NT2/D1 (cell line): Measurements from ENCODE around the gene IL13RA1.

Experiments
- DNase-seq: peaks from one replicate; pipeline ENCODE4 v3.0.0-alpha.2; 2011; ENCODE audit warnings: low read depth, low spot score
- H3K27me3 ChIP-seq: 2 replicates; pipeline ENCODE4 v1.6.0; 2011; ENCODE audit warnings: mild to moderate bottlenecking; ENCODE audit not compliant: insufficient read length, insufficient read depth
- H3K36me3 ChIP-seq: 2 replicates; pipeline ENCODE4 v1.6.1; 2011; ENCODE audit warnings: mild to moderate bottlenecking, low read length, mixed read lengths; ENCODE audit not compliant: insufficient read depth, insufficient read length
- H3K4me1 ChIP-seq: 2 replicates; pipeline ENCODE4 v1.5.1; 2011; ENCODE audit not compliant: insufficient read depth, insufficient read length
- H3K4me3 ChIP-seq: 2 replicates; pipeline ENCODE4 v1.5.1; 2011; ENCODE audit warnings: low read depth; ENCODE audit not compliant: insufficient read length
- H3K9ac ChIP-seq: 2 replicates; pipeline ENCODE4 v1.6.0; 2011; ENCODE audit warnings: low read depth; ENCODE audit not compliant: insufficient read length
- H3K9me3 ChIP-seq: 2 replicates; pipeline ENCODE4 v1.5.1; 2011; ENCODE audit warnings: mild to moderate bottlenecking, low read length; ENCODE audit not compliant: insufficient read depth
- SUZ12 ChIP-seq: IDR thresholded peaks from 2 replicates; pipeline ENCODE4 v1.6.1; 2011; ENCODE audit not compliant: insufficient read length, insufficient read depth; ENCODE audit errors: extremely low read depth
- YY1 ChIP-seq: IDR thresholded peaks from 2 replicates; pipeline ENCODE4 v1.6.1; 2011; ENCODE audit not compliant: insufficient read length, insufficient read depth
- ZNF274 ChIP-seq: IDR thresholded peaks from 2 replicates; pipeline ENCODE4 v1.6.1; 2011; ENCODE audit warnings: mild to moderate bottlenecking, low read depth, low read length

IL13RA1 gene

DNA sequence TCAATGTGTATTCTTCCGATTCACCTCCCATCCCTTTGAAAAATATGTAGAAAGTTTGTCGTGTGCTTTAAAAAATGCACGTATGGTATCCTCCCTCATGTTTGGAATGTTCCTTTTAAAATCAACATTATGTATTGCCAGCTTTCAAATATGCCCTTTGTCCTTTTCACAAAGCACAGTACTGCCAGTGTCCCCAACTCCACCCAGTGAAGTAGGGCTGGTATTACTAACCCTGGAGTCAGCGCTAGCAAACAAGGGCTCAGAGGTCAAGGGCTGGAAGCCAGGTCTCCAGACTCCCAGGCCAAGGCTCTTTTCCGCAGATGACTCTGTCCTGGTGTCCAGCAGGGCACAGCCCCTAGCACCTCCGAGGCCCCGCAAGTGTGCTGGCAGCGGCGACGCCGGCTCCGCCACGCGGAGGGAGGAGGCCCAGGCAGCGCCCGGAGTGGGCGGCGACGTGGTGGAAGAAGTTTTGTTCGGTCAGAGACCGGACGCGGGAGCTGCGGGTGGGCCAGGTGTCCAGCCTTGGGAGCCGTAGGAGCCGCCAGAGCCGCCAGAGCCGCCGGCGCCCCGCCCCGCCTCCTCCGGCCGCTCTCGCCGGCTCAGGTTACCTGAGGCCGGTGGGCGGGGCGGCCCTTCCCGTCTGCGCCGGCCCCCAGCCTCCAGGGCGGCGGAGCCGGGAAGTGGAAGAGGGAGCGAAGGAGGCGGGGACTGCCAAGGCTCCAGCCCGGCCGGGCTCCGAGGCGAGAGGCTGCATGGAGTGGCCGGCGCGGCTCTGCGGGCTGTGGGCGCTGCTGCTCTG is at the start of gene IL13RA1:
Gene IL13RA1, plus strand, starts transcription at position 720 of the 799 bp plus-strand sequence. Its CDS starts 33 bp downstream, at position 753.
- H3K9me3 ChIP-seq = no peaks in the 10 kb centered on the region
- TF ChIP-seq SUZ12 (no peak), YY1 (no peak), ZNF274 (no peak)
- peak within 1 kb of the TSS; percentile 55 for H3K4me3 ChIP-seq
- H3K9ac ChIP-seq = peak within 1 kb of the TSS; percentile 76
- peak; percentile 80 for DNase-seq
- no peaks in the 10 kb centered on the region for H3K4me1 ChIP-seq
- no peaks in the 10 kb centered on the region for H3K36me3 ChIP-seq
- H3K27me3 ChIP-seq = peaks cover 48% of the 10 kb centered on the region

DNA sequence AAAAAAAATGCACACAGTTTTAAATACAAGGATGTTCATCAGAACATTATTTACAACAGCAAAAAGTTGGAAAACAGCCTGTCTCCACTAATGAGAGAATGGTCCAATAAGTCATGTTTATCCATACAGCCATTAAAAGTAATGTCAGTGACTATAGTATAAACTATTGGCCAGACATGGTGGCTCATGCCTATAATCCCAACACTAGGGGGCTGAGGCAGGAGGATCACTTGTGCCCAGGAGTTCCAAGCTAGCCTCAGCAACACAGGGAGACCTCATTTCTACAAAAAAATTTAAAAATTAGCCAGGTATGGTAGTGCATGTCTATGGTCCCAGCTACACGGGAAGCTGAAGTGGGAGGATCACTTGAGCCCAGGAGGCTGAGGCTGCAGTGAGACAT is 48.1 kb upstream of the IL13RA1 start:
- no peak for TF ChIP-seq SUZ12
- TF ChIP-seq ZNF274 = no peak
- no peak for TF ChIP-seq YY1
- no peak for DNase-seq
- no peak overlapping the region for H3K9ac ChIP-seq
- H3K27me3 ChIP-seq = no peaks in the 10 kb centered on the region
- no peaks in the 10 kb centered on the region for H3K36me3 ChIP-seq
- no peaks in the 10 kb centered on the region for H3K4me1 ChIP-seq
- H3K9me3 ChIP-seq = no peaks in the 10 kb centered on the region
- no peak overlapping the region for H3K4me3 ChIP-seq

DNA sequence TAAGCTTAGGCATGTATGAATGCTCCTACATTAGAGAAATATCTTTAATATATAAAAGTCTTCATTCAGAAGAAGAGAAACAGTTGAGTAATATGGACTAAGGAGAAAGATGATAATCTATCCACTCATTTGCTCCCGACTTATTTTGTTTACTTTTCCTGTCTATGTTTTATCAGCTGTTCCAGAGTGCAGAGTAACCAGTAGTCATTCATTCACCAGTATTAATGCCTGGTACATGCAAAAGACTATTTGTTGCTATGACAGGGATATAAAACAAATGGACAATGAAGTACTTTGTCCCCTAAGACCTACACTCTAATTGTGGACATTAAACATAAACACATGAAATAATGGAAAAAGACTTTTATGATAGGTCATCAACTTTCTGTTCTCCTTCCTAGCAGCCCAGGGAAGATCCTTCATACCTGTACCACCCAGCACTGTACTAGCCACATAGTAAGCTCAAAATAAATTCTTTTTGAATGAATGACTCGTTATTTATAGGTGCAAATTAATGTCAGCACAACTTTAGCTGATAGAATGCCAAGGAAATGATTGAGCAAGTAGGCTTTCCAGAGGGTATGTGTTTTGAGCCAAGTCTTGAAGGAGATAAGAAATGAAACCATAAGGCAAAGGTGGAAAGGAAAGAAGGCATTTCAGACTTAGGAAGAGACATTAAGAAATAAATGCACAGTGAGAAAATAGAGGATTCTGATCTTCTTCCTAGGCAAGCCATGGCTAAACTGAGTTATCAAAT is 45.0 kb upstream of the IL13RA1 start:
- Histone ChIP-seq H3K4me1 (no peaks in the 10 kb centered on the region), H3K9me3 (no peaks in the 10 kb centered on the region), H3K36me3 (no peaks in the 10 kb centered on the region), H3K27me3 (no peaks in the 10 kb centered on the region), H3K9ac (no peak overlapping the region), H3K4me3 (no peak overlapping the region)
- no peak for DNase-seq
- no peak for TF ChIP-seq YY1
- no peak for TF ChIP-seq SUZ12
- no peak for TF ChIP-seq ZNF274

DNA sequence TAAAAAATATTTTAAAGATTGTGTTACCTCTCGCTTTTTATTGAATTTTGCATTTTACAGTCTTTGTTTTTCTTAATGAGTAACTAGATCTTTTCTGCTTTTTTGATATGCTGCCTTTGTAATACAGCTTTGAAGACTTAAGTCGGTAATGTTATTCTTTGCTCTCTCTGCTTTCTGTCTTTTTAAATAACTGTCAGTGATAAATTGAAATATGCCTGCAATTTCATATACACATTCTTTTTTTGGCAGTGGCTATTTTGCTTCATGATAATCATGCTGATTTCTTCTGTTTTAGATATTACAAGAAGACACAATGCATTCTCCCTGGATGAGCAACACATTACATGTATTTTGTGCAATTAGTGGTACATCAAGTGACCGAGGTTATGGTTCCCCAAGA is 42.0 kb upstream of the IL13RA1 start:
- Histone ChIP-seq H3K27me3 (no peaks in the 10 kb centered on the region), H3K9me3 (no peaks in the 10 kb centered on the region), H3K4me1 (no peaks in the 10 kb centered on the region), H3K36me3 (no peaks in the 10 kb centered on the region), H3K4me3 (no peak overlapping the region), H3K9ac (no peak overlapping the region)
- TF ChIP-seq YY1 (no peak), ZNF274 (no peak), SUZ12 (no peak)
- DNase-seq = no peak

DNA sequence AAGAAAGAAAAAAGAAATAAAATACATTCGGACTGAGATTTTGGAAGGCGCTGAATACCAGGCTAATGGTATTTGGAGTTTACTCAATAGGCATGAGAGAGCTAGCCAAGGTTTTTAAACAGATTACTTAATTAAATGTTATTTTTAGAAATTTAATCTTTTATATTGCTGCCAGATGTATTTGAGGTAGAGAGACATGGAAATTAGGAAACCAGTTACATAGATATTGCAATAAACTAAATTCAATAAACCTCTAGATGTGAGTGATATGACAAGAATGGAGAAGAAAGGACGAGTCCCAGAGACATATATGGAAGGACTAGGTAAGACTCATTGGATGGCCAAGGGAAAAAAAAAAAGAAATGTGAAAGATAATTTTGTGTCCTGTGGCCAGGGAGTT is 38.5 kb upstream of the IL13RA1 start:
- no peak for DNase-seq
- H3K4me3 ChIP-seq = no peak overlapping the region
- H3K36me3 ChIP-seq = no peaks in the 10 kb centered on the region
- TF ChIP-seq ZNF274 (no peak), YY1 (no peak), SUZ12 (no peak)
- no peaks in the 10 kb centered on the region for H3K9me3 ChIP-seq
- H3K4me1 ChIP-seq = no peaks in the 10 kb centered on the region
- no peaks in the 10 kb centered on the region for H3K27me3 ChIP-seq
- no peak overlapping the region for H3K9ac ChIP-seq

DNA sequence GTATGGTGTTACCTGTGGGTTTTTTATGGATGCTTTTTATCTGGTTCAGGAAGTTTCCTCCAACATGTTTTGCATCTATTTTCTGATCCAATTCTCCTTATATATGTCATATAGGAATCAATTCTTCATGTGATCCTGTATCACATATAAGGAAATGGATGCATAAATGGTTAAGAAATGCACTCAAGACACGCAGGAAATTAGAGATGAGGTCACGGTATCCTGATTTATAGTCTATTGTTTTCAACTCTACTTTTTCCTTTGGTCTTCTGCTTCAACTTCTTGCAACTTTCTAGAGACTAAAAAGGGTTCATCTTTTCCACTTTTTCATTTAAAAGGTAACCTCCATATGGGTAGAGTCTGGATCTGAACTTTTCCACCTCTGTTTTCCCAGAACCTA is 33.6 kb upstream of the IL13RA1 start:
- Histone ChIP-seq H3K4me3 (no peak overlapping the region), H3K9me3 (no peaks in the 10 kb centered on the region), H3K36me3 (no peaks in the 10 kb centered on the region), H3K4me1 (no peaks in the 10 kb centered on the region), H3K27me3 (no peaks in the 10 kb centered on the region), H3K9ac (no peak overlapping the region)
- DNase-seq = no peak
- TF ChIP-seq YY1 = no peak
- TF ChIP-seq SUZ12 = no peak
- no peak for TF ChIP-seq ZNF274

DNA sequence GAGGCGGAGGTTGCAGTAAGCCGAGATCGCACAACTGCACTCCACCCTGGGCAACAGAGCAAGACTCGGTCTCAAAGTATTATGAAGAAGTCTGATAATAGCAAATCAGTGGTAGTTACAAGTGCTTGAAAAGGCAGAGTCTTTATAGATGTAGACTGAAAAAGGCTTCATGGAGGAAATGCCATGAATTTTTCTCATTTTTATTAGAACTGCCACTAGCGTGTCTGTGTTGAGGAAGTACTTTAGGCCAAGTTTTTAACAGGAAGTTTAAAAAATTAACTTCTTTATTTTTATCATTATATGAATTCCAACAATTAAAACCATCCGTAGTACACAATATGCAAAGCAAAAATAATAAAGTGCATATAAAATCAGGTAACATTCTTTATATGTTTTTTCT is 32.8 kb upstream of the IL13RA1 start:
- Histone ChIP-seq H3K4me3 (no peak overlapping the region), H3K9me3 (no peaks in the 10 kb centered on the region), H3K9ac (no peak overlapping the region), H3K27me3 (no peaks in the 10 kb centered on the region), H3K4me1 (no peaks in the 10 kb centered on the region), H3K36me3 (no peaks in the 10 kb centered on the region)
- DNase-seq = no peak
- TF ChIP-seq ZNF274 (no peak), SUZ12 (no peak), YY1 (no peak)
